B cell (primary cell): ENCODE measurements around the gene DSG2.

Experiments used
- EZH2 ChIP-seq: IDR thresholded peaks from 2 replicates; pipeline ENCODE4 v1.6.1; 2012; ENCODE audit warnings: borderline replicate concordance, low read depth, mild to moderate bottlenecking, moderate library complexity, low read length; ENCODE audit not compliant: insufficient read depth, poor library complexity, severe bottlenecking
- TF ChIP-seq, protein P1 (sequence below): fragments of 200-600 bp; IDR thresholded peaks from one replicate; pipeline ENCODE4 v1.8.0; 2022; ENCODE audit warnings: antibody characterized with exemption, mild to moderate bottlenecking

DNA sequence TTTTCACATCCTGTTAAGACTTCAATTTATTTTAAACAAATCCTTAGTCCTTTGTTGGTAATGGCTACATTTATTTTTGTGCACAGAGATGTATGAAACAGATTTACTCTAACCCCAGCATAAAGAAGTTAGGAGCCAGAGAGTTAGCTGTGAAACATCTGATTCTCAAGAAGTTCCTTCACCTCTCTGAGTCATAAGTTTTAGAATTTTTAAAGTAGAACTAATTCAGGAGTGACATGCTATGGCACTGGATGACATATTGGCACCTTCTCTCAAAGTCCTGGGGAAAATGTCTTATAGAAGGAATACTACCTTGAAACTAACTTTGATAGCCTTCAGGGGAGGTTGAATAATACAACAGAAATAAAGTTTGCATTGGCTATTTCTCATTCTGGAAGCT, 6.4 kb upstream of the DSG2 start:
- TF ChIP-seq, protein P1, sequence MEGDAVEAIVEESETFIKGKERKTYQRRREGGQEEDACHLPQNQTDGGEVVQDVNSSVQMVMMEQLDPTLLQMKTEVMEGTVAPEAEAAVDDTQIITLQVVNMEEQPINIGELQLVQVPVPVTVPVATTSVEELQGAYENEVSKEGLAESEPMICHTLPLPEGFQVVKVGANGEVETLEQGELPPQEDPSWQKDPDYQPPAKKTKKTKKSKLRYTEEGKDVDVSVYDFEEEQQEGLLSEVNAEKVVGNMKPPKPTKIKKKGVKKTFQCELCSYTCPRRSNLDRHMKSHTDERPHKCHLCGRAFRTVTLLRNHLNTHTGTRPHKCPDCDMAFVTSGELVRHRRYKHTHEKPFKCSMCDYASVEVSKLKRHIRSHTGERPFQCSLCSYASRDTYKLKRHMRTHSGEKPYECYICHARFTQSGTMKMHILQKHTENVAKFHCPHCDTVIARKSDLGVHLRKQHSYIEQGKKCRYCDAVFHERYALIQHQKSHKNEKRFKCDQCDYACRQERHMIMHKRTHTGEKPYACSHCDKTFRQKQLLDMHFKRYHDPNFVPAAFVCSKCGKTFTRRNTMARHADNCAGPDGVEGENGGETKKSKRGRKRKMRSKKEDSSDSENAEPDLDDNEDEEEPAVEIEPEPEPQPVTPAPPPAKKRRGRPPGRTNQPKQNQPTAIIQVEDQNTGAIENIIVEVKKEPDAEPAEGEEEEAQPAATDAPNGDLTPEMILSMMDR = no peak
- TF ChIP-seq EZH2 = no peak
